WTC11 (cell line): Measurements from ENCODE around the gene EEIG1. TPM values are rescaled to one million over a fixed set of nuclear protein-coding genes. Genes with fewer than 3 reads are reported as not detected.

Source experiments
- ATAC-seq: fragments of 200-7000 bp; cut with Tn5 transposase; 2 replicates; pipeline ENCODE4 v1.10.0; 2021; ENCODE audit warnings: mild to moderate bottlenecking, moderate library complexity
- CTCF ChIA-PET: fragments of 300-600 bp; sonication (Branson Sonifier 250); formaldehyde crosslinking; loops from one replicate; lab custom pipeline; 2021; ENCODE audit warnings: antibody characterized with exemption; lab: Charles Lee
- POLR2A ChIA-PET: fragments of 350-600 bp; sonication (Branson Sonifier 250); formaldehyde crosslinking; loops from one replicate; lab custom pipeline; 2021; ENCODE audit warnings: antibody characterized with exemption; lab: Charles Lee
- DNase-seq: peaks from one replicate; pipeline ENCODE4 v3.0.0; 2021; ENCODE audit warnings: low spot score
- H3K27ac Mint-ChIP-seq: 2 replicates; pipeline ENCODE4 v1.8.0; 2021; ENCODE audit warnings: mixed read lengths
- H3K27me3 Mint-ChIP-seq: 2 replicates; pipeline ENCODE4 v1.8.0; 2021; ENCODE audit warnings: low read depth, mild to moderate bottlenecking, moderate library complexity, mixed read lengths
- H3K36me3 Mint-ChIP-seq: 2 replicates; pipeline ENCODE4 v1.8.0; 2021; ENCODE audit warnings: mixed read lengths
- H3K4me1 Mint-ChIP-seq: 2 replicates; pipeline ENCODE4 v1.8.0; 2022; ENCODE audit warnings: mixed read lengths
- H3K4me3 Mint-ChIP-seq: 2 replicates; pipeline ENCODE4 v1.8.0; 2021; ENCODE audit warnings: mild to moderate bottlenecking, moderate library complexity, mixed read lengths
- H3K9me3 Mint-ChIP-seq: 2 replicates; pipeline ENCODE4 v1.8.0; 2021; ENCODE audit warnings: mixed read lengths
- ELF4 ChIP-seq: sonication (generic); formaldehyde crosslinking; IDR thresholded peaks from 2 replicates; pipeline ENCODE4 v1.8.1; 2022; ENCODE audit warnings: low read depth, mild to moderate bottlenecking, moderate library complexity, missing genetic modification reagents
- GABPB1 ChIP-seq: sonication (generic); formaldehyde crosslinking; IDR thresholded peaks from 2 replicates; pipeline ENCODE4 v1.8.1; 2023; ENCODE audit warnings: mild to moderate bottlenecking, missing genetic modification reagents
- KAT7 ChIP-seq: sonication (generic); formaldehyde crosslinking; IDR thresholded peaks from 2 replicates; pipeline ENCODE4 v1.8.1; 2023; ENCODE audit warnings: missing genetic modification reagents, mild to moderate bottlenecking, borderline replicate concordance
- NR2C2 ChIP-seq: sonication (generic); formaldehyde crosslinking; IDR thresholded peaks from 2 replicates; pipeline ENCODE4 v1.8.0; 2022; ENCODE audit warnings: mild to moderate bottlenecking, missing genetic modification reagents
- NR3C1 ChIP-seq: sonication (generic); formaldehyde crosslinking; conservative IDR thresholded peaks from 2 replicates; pipeline ENCODE4 v1.8.1; 2023; ENCODE audit warnings: low read depth, mild to moderate bottlenecking, missing genetic modification reagents
- SMAD4 ChIP-seq: sonication (generic); formaldehyde crosslinking; IDR thresholded peaks from 2 replicates; pipeline ENCODE4 v1.8.0; 2022; ENCODE audit warnings: mild to moderate bottlenecking, missing genetic modification reagents
- TEAD4 ChIP-seq: sonication (generic); formaldehyde crosslinking; IDR thresholded peaks from 2 replicates; pipeline ENCODE4 v1.8.0; 2022; ENCODE audit warnings: mild to moderate bottlenecking, missing genetic modification reagents
- ZNF317 ChIP-seq: sonication (generic); formaldehyde crosslinking; IDR thresholded peaks from 2 replicates; pipeline ENCODE4 v1.8.1; 2023; ENCODE audit warnings: low read depth, mild to moderate bottlenecking, moderate library complexity, missing genetic modification reagents, borderline replicate concordance
- ZNF671 ChIP-seq: fragments of 250-450 bp; sonication (Bioruptor Pico); IDR thresholded peaks from 2 replicates; pipeline ENCODE4 v1.8.0; 2021; ENCODE audit warnings: mild to moderate bottlenecking
- total RNA-seq: library from RNA; stranded (reverse); gene quantifications from 3 replicates; pipeline ENCODE4 v1.2.3, GENCODE V29; 2021
- TF ChIP-seq, protein P1 (sequence below): sonication (generic); formaldehyde crosslinking; IDR thresholded peaks from 2 replicates; pipeline ENCODE4 v1.8.1; 2023; ENCODE audit warnings: mild to moderate bottlenecking, missing genetic modification reagents, borderline replicate concordance
- TF ChIP-seq, protein P2 (sequence below): sonication (generic); formaldehyde crosslinking; IDR thresholded peaks from 2 replicates; pipeline ENCODE4 v1.8.1; 2023; ENCODE audit warnings: mild to moderate bottlenecking, missing genetic modification reagents, moderate library complexity
- TF ChIP-seq, protein P3 (sequence below): sonication (generic); formaldehyde crosslinking; IDR thresholded peaks from 2 replicates; pipeline ENCODE4 v1.8.0; 2022; ENCODE audit warnings: missing genetic modification reagents

Gene EEIG1
- total RNA-seq, 1 experiment from 2014 or later, result 66.4 TPM

DNA sequence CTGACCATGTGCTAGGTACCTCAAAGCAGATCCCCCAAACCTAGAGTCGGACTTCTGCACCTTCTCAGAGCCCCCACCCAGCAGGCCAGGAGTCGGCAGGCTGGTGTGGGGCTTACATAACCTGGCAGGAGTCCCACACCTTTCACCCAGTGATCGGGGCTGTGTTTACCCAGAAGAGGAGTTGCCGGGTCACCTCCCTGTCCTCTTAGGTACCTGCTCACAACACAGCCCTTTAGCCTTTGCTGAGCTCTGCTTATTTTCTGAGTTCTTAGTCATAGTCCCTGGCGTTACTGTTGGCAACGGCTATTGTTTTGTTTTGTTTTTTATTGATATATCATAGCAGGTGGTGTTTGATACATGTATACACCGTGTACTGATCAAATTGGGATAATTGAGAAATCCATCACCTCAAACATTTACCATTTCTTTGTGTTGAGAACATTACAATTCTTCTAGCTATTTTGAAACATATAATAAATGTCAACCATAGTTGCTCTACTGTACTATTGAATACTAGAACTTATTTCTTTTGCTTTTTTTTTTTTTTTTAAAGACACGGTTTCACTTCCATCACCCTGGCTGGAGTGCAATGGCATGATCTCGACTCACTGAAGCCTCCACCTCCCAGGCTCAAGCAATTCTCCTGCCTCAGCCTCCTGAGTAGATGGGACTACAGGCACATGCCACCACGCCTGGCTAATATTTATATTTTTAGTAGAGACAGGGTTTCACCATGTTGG, 10.4 kb upstream of the EEIG1 start:
- ATAC-seq, result no peak
- CTCF ChIA-PET, result interaction anchor here (0.8 to 2.5 kb wide), 4 partner anchors 12 to 47 kb away, joined by 3 to 10 read pairs (median 4); no protein-coding TSS in a partner anchor
- Mint-ChIP-seq H3K36me3 (no peaks in the 10 kb centered on the region), H3K9me3 (no peaks in the 10 kb centered on the region; the same call in 1 of the 2 replicates), H3K27ac (no peak overlapping the region), H3K27me3 (no peaks in the 10 kb centered on the region), H3K4me3 (no peak overlapping the region), H3K4me1 (no peaks in the 10 kb centered on the region)
- DNase-seq, result no peak
- TF ChIP-seq TEAD4 (CRISPR knock-in tag) (no peak), GABPB1 (CRISPR knock-in tag) (peak; percentile 44; the same call in 1 of the 2 replicates)
- POLR2A ChIA-PET, result interaction anchor here (0.6 kb wide), 1 partner anchor 114 kb away, joined by 4 read pairs; no protein-coding TSS in a partner anchor

DNA sequence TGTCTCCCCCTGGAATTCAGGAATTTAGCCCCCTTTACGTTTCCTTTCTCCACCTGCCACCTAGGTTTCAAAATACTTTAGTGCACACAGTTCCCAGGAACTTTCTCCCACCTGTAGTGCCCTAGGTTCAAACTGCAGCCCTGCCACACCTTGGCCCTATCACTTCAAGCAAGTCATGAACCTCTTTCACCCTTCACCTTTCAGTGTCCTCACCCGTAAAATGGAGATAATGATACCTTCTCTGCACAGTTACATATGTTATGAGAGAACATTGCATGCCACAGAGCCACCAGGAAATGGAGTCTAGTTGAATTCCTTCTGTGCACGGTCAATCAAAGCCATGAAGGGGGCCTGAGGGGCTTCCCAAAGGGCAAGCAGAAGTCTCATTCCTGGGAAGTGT, 9.8 kb upstream of the EEIG1 start:
- H3K27me3 Mint-ChIP-seq, result no peaks in the 10 kb centered on the region
- H3K4me3 Mint-ChIP-seq, result no peak overlapping the region
- no peak for ATAC-seq
- CTCF ChIA-PET, result interaction anchor here (2.5 kb wide), 1 partner anchor 44 kb away, joined by 10 read pairs; no protein-coding TSS in a partner anchor
- no peak overlapping the region for H3K27ac Mint-ChIP-seq
- DNase-seq, result no peak
- H3K36me3 Mint-ChIP-seq, result no peaks in the 10 kb centered on the region
- no peaks in the 10 kb centered on the region for H3K4me1 Mint-ChIP-seq
- no peaks in the 10 kb centered on the region; the same call in 1 of the 2 replicates for H3K9me3 Mint-ChIP-seq
- TF ChIP-seq, protein P1, sequence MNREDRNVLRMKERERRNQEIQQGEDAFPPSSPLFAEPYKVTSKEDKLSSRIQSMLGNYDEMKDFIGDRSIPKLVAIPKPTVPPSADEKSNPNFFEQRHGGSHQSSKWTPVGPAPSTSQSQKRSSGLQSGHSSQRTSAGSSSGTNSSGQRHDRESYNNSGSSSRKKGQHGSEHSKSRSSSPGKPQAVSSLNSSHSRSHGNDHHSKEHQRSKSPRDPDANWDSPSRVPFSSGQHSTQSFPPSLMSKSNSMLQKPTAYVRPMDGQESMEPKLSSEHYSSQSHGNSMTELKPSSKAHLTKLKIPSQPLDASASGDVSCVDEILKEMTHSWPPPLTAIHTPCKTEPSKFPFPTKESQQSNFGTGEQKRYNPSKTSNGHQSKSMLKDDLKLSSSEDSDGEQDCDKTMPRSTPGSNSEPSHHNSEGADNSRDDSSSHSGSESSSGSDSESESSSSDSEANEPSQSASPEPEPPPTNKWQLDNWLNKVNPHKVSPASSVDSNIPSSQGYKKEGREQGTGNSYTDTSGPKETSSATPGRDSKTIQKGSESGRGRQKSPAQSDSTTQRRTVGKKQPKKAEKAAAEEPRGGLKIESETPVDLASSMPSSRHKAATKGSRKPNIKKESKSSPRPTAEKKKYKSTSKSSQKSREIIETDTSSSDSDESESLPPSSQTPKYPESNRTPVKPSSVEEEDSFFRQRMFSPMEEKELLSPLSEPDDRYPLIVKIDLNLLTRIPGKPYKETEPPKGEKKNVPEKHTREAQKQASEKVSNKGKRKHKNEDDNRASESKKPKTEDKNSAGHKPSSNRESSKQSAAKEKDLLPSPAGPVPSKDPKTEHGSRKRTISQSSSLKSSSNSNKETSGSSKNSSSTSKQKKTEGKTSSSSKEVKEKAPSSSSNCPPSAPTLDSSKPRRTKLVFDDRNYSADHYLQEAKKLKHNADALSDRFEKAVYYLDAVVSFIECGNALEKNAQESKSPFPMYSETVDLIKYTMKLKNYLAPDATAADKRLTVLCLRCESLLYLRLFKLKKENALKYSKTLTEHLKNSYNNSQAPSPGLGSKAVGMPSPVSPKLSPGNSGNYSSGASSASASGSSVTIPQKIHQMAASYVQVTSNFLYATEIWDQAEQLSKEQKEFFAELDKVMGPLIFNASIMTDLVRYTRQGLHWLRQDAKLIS, result no peak
- no peak for TF ChIP-seq SMAD4 (CRISPR knock-in tag)
- TF ChIP-seq NR3C1 (CRISPR knock-in tag), result no peak
- TF ChIP-seq, protein P2, sequence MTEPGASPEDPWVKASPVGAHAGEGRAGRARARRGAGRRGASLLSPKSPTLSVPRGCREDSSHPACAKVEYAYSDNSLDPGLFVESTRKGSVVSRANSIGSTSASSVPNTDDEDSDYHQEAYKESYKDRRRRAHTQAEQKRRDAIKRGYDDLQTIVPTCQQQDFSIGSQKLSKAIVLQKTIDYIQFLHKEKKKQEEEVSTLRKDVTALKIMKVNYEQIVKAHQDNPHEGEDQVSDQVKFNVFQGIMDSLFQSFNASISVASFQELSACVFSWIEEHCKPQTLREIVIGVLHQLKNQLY, result no peak
- TF ChIP-seq, protein P3, sequence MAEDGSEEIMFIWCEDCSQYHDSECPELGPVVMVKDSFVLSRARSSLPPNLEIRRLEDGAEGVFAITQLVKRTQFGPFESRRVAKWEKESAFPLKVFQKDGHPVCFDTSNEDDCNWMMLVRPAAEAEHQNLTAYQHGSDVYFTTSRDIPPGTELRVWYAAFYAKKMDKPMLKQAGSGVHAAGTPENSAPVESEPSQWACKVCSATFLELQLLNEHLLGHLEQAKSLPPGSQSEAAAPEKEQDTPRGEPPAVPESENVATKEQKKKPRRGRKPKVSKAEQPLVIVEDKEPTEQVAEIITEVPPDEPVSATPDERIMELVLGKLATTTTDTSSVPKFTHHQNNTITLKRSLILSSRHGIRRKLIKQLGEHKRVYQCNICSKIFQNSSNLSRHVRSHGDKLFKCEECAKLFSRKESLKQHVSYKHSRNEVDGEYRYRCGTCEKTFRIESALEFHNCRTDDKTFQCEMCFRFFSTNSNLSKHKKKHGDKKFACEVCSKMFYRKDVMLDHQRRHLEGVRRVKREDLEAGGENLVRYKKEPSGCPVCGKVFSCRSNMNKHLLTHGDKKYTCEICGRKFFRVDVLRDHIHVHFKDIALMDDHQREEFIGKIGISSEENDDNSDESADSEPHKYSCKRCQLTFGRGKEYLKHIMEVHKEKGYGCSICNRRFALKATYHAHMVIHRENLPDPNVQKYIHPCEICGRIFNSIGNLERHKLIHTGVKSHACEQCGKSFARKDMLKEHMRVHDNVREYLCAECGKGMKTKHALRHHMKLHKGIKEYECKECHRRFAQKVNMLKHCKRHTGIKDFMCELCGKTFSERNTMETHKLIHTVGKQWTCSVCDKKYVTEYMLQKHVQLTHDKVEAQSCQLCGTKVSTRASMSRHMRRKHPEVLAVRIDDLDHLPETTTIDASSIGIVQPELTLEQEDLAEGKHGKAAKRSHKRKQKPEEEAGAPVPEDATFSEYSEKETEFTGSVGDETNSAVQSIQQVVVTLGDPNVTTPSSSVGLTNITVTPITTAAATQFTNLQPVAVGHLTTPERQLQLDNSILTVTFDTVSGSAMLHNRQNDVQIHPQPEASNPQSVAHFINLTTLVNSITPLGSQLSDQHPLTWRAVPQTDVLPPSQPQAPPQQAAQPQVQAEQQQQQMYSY (CRISPR knock-in tag), result no peak
- no peak for TF ChIP-seq KAT7 (CRISPR knock-in tag)
- TF ChIP-seq NR2C2 (CRISPR knock-in tag), result no peak
- no peak for TF ChIP-seq ZNF671 (CRISPR knock-in tag)
- TF ChIP-seq, all 79 proteins: peak for 0
- POLR2A ChIA-PET, result no interaction called here

DNA sequence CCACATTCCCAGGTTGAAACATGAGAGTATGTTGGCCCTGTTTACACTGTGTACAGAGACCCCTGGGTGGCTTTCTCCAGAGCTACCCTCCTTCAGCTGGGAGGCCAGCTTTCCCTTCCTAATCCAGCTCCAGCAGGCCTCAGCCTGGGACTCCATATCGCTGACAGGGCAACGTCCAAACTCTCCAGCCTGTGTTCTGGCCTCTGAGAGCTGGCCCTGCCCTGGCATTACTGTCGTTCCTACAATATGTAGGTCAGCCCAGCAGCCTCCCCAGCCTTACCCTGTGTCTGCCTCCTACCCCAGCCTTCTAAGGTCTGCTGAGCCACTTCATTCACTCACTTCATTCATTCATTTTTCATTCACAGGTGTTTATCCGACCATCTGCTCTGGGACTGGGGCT, 8.3 kb upstream of the EEIG1 start:
- CTCF ChIA-PET, result no interaction called here
- no peaks in the 10 kb centered on the region for H3K9me3 Mint-ChIP-seq
- no peaks in the 10 kb centered on the region for H3K36me3 Mint-ChIP-seq
- no peak overlapping the region for H3K4me3 Mint-ChIP-seq
- POLR2A ChIA-PET, result no interaction called here
- H3K4me1 Mint-ChIP-seq, result peaks cover 4% of the 10 kb centered on the region; the same call in 1 of the 2 replicates
- ATAC-seq, result no peak
- no peaks in the 10 kb centered on the region for H3K27me3 Mint-ChIP-seq
- no peak for TF ChIP-seq ZNF317 (CRISPR knock-in tag)
- TF ChIP-seq ELF4 (CRISPR knock-in tag), result no peak
- H3K27ac Mint-ChIP-seq, result no peak overlapping the region
- no peak for DNase-seq
